SU-DHL-6 (cell line): ENCODE results near the gene FXYD1.

Experiments used
- H2AFZ ChIP-seq: fragments of 200-600 bp; sonication (generic); 2 replicates; pipeline ENCODE4 v1.6.1; 2014; ENCODE audit warnings: low read depth, mild to moderate bottlenecking, moderate library complexity, mixed read lengths, antibody characterized with exemption, low read length; ENCODE audit not compliant: severe bottlenecking
- H3F3A ChIP-seq: fragments of 200-600 bp; shearing (Covaris generic); 2 replicates; pipeline ENCODE4 v1.6.0; 2016; ENCODE audit warnings: antibody characterized with exemption, mild to moderate bottlenecking; ENCODE audit not compliant: insufficient read depth
- H3K27ac ChIP-seq: fragments of 200-600 bp; sonication (generic); 2 replicates; pipeline ENCODE4 v1.5.1; 2016; ENCODE audit warnings: low read depth, mild to moderate bottlenecking, low read length, moderate library complexity, mixed read lengths
- H3K27me3 ChIP-seq: fragments of 200-600 bp; sonication (generic), shearing (Covaris generic); 2 replicates; pipeline ENCODE4 v1.6.0; 2014; ENCODE audit warnings: mild to moderate bottlenecking, low read length
- H3K36me3 ChIP-seq: fragments of 200-600 bp; sonication (generic); 2 replicates; pipeline ENCODE4 v1.6.1; 2014; ENCODE audit warnings: mild to moderate bottlenecking, low read length, mixed read lengths
- H3K4me2 ChIP-seq: fragments of 300-600, 200-600 bp; shearing (Covaris generic), sonication (generic); 2 replicates; pipeline ENCODE4 v1.6.0; 2014; ENCODE audit warnings: low read length, low read depth, mild to moderate bottlenecking; ENCODE audit not compliant: poor library complexity, severe bottlenecking
- H3K4me3 ChIP-seq: fragments of 200-600 bp; sonication (generic); 2 replicates; pipeline ENCODE4 v1.5.1; 2014; ENCODE audit warnings: antibody characterized with exemption, low read length, mild to moderate bottlenecking, mixed read lengths; ENCODE audit not compliant: insufficient read depth, poor library complexity, severe bottlenecking
- H3K79me2 ChIP-seq: fragments of 200-600 bp; sonication (generic); 2 replicates; pipeline ENCODE4 v1.6.1; 2014; ENCODE audit warnings: mild to moderate bottlenecking, low read length, moderate library complexity; ENCODE audit not compliant: insufficient read depth
- H3K9ac ChIP-seq: fragments of 200-600 bp; sonication (generic); 2 replicates; pipeline ENCODE4 v1.7.0; 2014; ENCODE audit warnings: mild to moderate bottlenecking, low read length
- H3K9me2 ChIP-seq: fragments of 200-600 bp; sonication (generic); replicated peaks from 2 replicates; pipeline ENCODE4 v1.6.1; 2014; ENCODE audit warnings: low read length; ENCODE audit not compliant: insufficient read depth
- H3K9me3 ChIP-seq: fragments of 200-600 bp; sonication (generic); 2 replicates; pipeline ENCODE4 v1.6.1; 2014; ENCODE audit warnings: low read length, mixed read lengths; ENCODE audit not compliant: insufficient read depth
- H4K20me1 ChIP-seq: fragments of 200-600 bp; sonication (generic); 2 replicates; pipeline ENCODE4 v1.6.1; 2014; ENCODE audit warnings: low read depth, mild to moderate bottlenecking, antibody characterized with exemption, low read length, moderate library complexity, mixed read lengths
- EZH2phosphoT487 ChIP-seq: fragments of 200-600 bp; sonication (generic), shearing (Covaris generic); conservative IDR thresholded peaks from 2 replicates; pipeline ENCODE4 v1.6.1; 2018; ENCODE audit warnings: mild to moderate bottlenecking, antibody characterized with exemption, low read length, moderate library complexity, mixed read lengths
- TF ChIP-seq, protein P1 (sequence below): fragments of 200-600 bp; sonication (generic); IDR thresholded peaks from one replicate; pipeline ENCODE4 v1.5.1; 2017; ENCODE audit warnings: antibody characterized with exemption, mild to moderate bottlenecking, low read length, moderate library complexity; ENCODE audit not compliant: insufficient read depth, poor library complexity, severe bottlenecking

The FXYD1 gene

DNA sequence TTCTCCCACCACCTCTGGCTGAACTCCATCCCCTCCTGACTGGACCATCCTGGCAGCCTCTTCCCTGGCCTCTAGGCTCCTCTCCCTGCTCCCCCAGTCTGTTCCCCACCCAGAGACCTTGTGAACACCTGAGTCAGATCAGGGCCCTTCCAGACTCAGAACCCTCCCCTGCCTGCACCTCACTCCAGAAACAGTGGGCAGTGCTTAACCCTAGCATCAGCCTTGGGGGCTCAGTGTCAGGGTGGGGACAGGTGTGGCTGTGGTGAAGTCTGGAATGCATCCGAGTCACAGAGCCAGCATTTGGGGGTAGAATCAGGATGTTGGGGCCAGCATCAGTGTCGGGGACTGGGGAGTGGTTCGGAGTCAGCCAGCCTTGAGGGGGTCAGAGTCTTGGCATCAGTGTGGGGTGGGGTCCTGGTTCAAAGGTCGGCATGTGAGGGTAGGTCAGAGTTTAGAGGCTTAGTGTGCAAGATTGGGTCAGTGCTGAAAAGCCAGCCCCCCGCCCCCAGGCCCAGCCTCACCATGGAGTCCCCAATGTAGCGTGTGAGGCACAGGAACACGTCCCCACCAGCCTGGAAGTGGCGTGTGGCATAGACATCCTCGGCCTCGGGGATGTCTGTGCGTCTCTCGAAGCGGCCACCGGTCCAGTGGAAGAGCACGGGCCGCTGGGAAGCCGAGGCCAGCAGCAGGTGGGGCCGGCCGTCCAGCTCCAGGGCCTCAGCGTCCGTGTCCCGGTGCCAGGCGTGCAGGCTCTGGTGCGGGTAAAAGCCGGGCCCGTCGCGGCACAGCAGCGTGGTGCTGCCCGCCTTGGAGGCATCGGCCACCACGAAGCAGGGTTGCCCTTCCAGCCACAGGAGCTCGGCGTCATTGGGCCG lies 12.6 kb upstream of the FXYD1 start:
- H3K27me3 ChIP-seq: no peaks in the 10 kb centered on the region
- no peak overlapping the region for H3K27ac ChIP-seq
- no peaks in the 10 kb centered on the region for H4K20me1 ChIP-seq

DNA sequence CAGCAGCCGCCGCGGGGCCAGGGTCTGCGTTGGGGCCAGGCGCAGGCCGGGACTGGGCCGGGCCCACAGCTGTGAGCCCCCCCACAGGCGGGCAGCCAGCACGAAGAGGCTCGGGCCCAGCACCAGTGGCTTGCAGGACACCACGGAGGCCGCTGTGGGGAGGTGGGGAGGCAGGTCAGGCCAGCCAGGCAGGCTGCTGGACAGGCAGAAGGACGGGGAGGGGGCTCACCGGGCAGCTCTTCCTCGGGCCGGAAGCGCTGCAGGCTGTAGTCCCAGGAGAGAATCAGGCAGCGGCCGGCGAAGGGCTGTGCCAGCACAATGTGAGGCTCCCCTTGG lies 12.0 kb upstream of the FXYD1 start:
- no peak for TF ChIP-seq EZH2phosphoT487
- TF ChIP-seq, protein P1, sequence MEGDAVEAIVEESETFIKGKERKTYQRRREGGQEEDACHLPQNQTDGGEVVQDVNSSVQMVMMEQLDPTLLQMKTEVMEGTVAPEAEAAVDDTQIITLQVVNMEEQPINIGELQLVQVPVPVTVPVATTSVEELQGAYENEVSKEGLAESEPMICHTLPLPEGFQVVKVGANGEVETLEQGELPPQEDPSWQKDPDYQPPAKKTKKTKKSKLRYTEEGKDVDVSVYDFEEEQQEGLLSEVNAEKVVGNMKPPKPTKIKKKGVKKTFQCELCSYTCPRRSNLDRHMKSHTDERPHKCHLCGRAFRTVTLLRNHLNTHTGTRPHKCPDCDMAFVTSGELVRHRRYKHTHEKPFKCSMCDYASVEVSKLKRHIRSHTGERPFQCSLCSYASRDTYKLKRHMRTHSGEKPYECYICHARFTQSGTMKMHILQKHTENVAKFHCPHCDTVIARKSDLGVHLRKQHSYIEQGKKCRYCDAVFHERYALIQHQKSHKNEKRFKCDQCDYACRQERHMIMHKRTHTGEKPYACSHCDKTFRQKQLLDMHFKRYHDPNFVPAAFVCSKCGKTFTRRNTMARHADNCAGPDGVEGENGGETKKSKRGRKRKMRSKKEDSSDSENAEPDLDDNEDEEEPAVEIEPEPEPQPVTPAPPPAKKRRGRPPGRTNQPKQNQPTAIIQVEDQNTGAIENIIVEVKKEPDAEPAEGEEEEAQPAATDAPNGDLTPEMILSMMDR: no peak
- Histone ChIP-seq H3K27ac (no peak overlapping the region), H3K9me3 (no peaks in the 10 kb centered on the region), H3K9ac (no peak overlapping the region), H2AFZ (no peak overlapping the region), H4K20me1 (no peaks in the 10 kb centered on the region), H3F3A (no peaks in the 10 kb centered on the region), H3K79me2 (no peaks in the 10 kb centered on the region), H3K9me2 (no peaks in the 10 kb centered on the region), H3K4me2 (no peak overlapping the region), H3K36me3 (no peaks in the 10 kb centered on the region), H3K4me3 (no peak overlapping the region), H3K27me3 (no peaks in the 10 kb centered on the region)

More for the DNA sequence above, 12.6 kb upstream of the FXYD1 start:
- H3K9ac ChIP-seq: no peak overlapping the region
- H2AFZ ChIP-seq: no peak overlapping the region
- H3K4me2 ChIP-seq: no peak overlapping the region
- H3K36me3 ChIP-seq: no peaks in the 10 kb centered on the region
- no peaks in the 10 kb centered on the region for H3K9me2 ChIP-seq
- no peaks in the 10 kb centered on the region for H3F3A ChIP-seq
- no peaks in the 10 kb centered on the region for H3K9me3 ChIP-seq
- H3K79me2 ChIP-seq: no peaks in the 10 kb centered on the region
- TF ChIP-seq EZH2phosphoT487: no peak
- TF ChIP-seq, protein P1: no peak
- H3K4me3 ChIP-seq: no peak overlapping the region

DNA sequence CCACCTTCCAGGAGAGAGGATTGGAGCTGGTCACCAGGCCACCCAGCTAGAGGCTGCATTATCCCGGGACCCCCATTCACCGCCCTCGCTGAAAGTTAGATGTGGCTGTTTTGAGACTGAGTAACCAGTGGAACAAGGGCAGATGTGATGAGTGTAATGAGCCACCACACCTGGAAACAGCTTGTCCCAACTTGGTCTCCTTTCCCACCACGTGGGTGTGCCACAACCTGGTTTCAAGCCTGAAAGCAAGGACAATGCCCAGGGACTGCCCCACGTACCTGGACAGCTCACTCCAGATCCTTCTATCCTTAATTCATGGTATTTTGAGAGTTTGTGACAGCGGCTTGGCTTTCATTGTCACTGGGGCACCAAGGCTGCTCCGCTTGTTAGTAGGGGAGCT lies 10.8 kb upstream of the FXYD1 start:
- no peak for TF ChIP-seq EZH2phosphoT487
- TF ChIP-seq, protein P1: no peak

More for the DNA sequence above, 10.8 kb upstream of the FXYD1 start:
- Histone ChIP-seq H3K4me2 (no peak overlapping the region), H3K9ac (no peak overlapping the region), H3K9me3 (no peaks in the 10 kb centered on the region), H3F3A (no peaks in the 10 kb centered on the region), H3K4me3 (no peak overlapping the region), H3K9me2 (no peaks in the 10 kb centered on the region), H3K79me2 (no peaks in the 10 kb centered on the region), H3K36me3 (no peaks in the 10 kb centered on the region), H3K27ac (no peak overlapping the region), H4K20me1 (no peaks in the 10 kb centered on the region), H3K27me3 (no peaks in the 10 kb centered on the region), H2AFZ (no peak overlapping the region)
